A375 (cell line): Measurements from ENCODE around the gene TNFSF12. TPM values are rescaled to one million over a fixed set of nuclear protein-coding genes. Genes with fewer than 3 reads are reported as not detected.

ENCODE experiments used
- small RNA-seq: library from RNA; depleted of rRNA; stranded (forward); fragments of <200 nt; gene quantifications from one replicate; pipeline ENCODE3, GENCODE V24; 2014
- total RNA-seq: library from RNA; depleted of rRNA; stranded (reverse); fragments of >200 nt; shearing (Covaris generic); gene quantifications from 2 replicates; pipeline ENCODE4 v1.2.3, GENCODE V29; 2014; rRNA removed

TNFSF12 gene, protein sequence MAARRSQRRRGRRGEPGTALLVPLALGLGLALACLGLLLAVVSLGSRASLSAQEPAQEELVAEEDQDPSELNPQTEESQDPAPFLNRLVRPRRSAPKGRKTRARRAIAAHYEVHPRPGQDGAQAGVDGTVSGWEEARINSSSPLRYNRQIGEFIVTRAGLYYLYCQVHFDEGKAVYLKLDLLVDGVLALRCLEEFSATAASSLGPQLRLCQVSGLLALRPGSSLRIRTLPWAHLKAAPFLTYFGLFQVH
- 0.45 and 0.66 TPM in 2 replicates for total RNA-seq

DNA sequence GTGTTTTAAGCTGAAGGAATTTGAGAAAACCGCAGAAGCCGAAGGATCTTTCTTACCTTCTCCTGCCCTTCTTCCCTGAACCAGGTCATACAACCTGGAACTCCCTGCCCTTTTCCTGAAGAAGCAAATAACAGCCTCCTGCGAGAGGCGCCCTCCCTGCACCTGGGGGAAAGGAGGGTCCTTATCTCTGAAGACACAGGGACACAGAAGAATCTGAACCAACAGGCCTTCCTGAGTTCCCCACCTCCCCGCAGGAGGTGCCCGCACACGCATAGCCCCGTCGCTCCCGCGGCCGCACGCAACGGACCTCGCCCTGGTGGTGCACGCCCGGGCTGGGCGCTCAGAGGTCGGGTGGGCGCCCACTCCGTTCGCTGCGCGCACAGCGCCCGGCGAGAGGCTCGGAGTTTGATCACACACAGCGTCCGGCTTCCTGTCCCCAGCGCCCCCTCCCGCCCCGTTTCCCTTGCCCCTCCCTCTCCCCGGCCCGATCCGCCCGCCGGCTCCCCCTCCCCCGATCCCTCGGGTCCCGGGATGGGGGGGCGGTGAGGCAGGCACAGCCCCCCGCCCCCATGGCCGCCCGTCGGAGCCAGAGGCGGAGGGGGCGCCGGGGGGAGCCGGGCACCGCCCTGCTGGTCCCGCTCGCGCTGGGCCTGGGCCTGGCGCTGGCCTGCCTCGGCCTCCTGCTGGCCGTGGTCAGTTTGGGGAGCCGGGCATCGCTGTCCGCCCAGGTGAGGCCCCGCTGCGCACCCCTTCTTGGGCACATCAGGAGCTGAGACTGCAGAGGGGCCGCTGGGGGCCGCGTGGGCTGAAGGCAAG lies at the start of gene TNFSF12:
TNFSF12 (plus strand) TSS at position 474 of the 816 bp plus-strand sequence; CDS start at position 570, 96 bp downstream.

DNA sequence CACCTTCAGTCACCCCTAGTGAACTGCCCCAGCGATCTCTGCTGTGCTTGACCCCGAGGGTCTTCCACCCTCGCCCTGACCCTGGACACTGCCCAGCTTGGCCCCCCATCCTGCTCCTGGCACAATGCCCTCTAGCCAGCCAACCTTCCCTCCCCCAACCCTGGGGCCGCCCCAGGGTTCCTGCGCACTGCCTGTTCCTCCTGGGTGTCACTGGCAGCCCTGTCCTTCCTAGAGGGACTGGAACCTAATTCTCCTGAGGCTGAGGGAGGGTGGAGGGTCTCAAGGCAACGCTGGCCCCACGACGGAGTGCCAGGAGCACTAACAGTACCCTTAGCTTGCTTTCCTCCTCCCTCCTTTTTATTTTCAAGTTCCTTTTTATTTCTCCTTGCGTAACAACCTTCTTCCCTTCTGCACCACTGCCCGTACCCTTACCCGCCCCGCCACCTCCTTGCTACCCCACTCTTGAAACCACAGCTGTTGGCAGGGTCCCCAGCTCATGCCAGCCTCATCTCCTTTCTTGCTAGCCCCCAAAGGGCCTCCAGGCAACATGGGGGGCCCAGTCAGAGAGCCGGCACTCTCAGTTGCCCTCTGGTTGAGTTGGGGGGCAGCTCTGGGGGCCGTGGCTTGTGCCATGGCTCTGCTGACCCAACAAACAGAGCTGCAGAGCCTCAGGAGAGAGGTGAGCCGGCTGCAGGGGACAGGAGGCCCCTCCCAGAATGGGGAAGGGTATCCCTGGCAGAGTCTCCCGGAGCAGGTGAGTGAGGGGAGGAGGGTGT lies 9.9 kb downstream of the TNFSF12 start, which contains the start of gene TNFSF13:
TNFSF13 (plus strand) TSS at position 207 of the 776 bp plus-strand sequence; CDS start at position 497, 290 bp downstream.

DNA sequence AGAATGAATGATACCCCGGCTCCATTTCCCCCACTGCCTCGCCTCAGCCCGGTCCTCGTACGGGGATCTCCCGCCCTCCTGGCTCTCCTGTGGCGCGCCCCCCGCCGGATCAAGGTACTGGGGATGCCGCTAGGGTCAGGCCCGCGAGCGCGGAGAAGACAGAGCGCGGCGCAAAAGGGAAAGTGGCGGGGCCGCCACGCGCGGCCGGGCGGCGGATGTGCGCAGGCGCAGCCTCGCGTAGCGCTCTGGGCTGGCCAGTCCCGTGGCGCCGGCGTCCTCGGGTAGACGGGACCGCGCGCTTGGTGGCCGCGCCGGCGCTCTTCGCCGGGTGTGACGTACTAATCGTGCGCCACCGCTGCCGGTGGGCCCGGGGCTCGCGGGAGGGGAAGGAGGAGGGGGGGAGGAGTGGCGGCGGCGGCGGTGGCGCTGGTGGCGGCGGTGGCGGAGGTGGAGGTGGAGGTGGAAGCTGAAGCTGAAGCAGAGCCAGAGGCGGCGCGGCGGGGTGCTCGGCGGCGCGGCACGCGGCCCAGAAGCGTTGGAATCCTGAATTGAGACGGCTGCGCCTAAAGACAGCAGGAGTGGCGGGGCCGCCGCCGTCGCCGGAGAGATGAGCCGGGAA lies 12.8 kb downstream of the TNFSF12 start, which contains the start of gene SENP3:
SENP3 (plus strand) TSS at position 331 of the 619 bp plus-strand sequence. CDS start 1,158 bp downstream, outside the sequence.

DNA sequence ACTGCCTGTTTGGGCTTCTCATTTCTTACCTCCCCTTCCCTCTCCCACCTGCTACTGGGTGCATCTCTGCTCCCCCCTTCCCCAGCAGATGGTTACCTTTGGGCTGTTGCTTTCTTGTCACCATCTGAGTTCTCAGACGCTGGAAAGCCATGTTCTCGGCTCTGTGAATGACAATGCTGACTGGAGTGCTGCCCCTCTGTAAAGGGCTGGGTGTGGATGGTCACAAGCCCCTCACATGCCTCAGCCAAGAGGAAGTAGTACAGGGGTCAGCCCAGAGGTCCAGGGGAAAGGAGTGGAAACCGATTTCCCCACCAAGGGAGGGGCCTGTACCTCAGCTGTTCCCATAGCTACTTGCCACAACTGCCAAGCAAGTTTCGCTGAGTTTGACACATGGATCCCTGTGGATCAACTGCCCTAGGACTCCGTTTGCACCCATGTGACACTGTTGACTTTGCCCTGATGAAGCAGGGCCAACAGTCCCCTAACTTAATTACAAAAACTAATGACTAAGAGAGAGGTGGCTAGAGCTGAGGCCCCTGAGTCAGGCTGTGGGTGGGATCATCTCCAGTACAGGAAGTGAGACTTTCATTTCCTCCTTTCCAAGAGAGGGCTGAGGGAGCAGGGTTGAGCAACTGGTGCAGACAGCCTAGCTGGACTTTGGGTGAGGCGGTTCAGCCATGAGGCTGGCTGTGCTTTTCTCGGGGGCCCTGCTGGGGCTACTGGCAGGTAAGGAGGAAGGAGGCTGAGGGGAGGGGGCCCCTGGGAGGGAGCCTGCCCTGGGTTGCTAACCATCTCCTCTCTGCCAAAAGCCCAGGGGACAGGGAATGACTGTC lies 30.4 kb downstream of the TNFSF12 start, which contains the start of gene CD68:
CD68 (plus strand) TSS at position 638 of the 833 bp plus-strand sequence; CDS start at position 678, 40 bp downstream.

DNA sequence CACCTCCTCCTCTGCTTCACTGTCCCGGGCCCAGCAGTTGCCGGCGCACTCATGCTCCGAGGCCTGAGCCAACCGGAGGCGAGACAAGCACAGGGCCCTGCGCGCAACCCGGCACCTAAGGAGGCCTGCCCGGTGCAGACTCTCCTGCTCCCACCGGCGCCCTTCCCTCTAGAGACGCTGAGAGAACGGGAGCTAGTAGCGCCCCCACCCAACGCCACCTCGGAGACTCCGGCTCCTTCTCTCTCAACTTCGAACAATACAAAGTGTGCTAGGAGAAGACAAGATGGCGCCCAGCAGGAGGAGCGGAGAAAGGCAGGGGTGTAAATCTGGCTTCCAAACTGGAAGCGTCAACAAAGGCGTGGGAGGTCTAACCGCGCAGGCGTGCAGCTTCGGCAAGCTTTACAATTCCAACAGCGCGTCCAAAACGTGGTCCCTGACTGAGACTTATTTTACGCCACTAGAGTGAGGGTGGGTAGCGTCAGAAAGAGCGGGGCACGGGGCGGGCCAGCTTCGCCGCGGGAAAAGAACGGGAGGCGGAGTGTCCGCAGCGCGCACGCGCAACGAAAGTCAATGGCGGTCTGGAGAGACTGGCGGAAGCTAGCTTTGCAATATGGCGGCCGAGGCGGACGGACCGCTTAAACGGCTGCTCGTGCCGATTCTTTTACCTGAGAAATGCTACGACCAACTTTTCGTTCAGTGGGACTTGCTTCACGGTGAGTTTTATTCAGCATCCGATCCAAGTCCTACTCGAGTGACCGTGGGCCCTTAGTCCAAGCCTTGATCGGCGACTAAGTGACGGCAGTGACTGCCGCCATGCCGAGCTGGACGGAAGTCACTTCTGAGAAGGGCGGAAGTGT lies 34.6 kb downstream of the TNFSF12 start, which contains the start of gene MPDU1:
MPDU1 (plus strand) TSS at position 600 of the 857 bp plus-strand sequence; CDS start at position 611, 11 bp downstream.

DNA sequence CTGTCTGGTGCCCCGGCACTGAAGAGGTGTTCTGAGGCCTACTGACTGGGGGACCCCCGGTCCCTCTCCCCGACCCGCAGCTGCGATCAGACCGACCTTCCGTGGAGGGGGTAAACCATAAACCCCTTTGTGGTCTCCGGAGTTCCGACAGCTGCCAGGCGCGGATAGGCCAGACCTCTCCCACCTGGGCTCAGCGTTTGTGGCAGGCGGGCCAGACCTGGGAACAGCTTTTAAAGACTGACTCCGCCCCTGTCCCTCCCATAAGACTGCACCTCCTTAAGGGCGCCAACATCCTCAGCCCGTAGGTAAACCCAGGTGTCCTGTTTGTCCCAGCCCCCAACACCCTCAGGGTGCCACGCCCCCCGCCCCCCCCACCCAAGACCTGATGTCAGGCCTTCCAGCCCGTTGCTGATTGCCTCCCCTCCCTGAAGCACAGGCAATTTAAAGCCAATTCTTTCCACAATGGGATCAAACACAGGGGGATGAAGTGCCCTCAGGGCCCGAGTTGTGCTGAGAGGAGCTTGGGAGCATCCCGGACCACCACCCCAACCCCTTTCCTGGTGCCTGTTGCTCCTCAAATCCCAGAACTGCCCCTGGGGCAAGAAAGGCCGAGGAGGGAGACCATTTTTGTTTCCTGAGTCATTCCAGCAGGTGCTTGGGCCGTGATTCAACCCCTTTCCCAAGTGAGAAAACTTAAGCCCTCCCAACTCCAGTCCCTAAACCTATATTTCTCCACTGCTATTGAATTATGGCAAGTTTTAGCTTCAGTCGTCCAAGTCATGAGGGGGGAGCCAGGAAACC lies 41.2 kb downstream of the TNFSF12 start, which contains the start of gene SOX15:
SOX15 (minus strand) TSS at position 204 of the 801 bp plus-strand sequence. CDS start 418 bp downstream, outside the sequence.

Small RNA genes lying within 50 kb of the gene (small RNA-seq; reads per million reads assigned to genes)
- not detected for gene CD68
- gene RF00019: not detected
- not detected for gene SNORA48
- not detected for gene SNORD10

Other genes starting within 250 kb of the TNFSF12 start
- 1,009 and 1,089 TPM in 2 replicates for gene EIF5A, start 241.4 kb upstream of the TNFSF12 start, total RNA-seq
- gene GPS2, start 233.7 kb upstream of the TNFSF12 start, total RNA-seq: 97.9 and 100 TPM in 2 replicates
- 14.2 and 17.0 TPM in 2 replicates for gene NEURL4, start 219.7 kb upstream of the TNFSF12 start, total RNA-seq
- gene ACAP1, start 212.5 kb upstream of the TNFSF12 start, total RNA-seq: 2.5 and 5.1 TPM in 2 replicates
- gene KCTD11, start 196.9 kb upstream of the TNFSF12 start, total RNA-seq: 5.3 and 7.2 TPM in 2 replicates
- not detected in 2 replicates for gene TMEM95, start 193.9 kb upstream of the TNFSF12 start, total RNA-seq
- 1.0 and 2.4 TPM in 2 replicates for gene TNK1, start 168.0 kb upstream of the TNFSF12 start, total RNA-seq
- gene PLSCR3, start 154.5 kb upstream of the TNFSF12 start, total RNA-seq: 32.1 and 34.0 TPM in 2 replicates
- gene TMEM256, start 145.0 kb upstream of the TNFSF12 start, total RNA-seq: 111 and 127 TPM in 2 replicates
- gene NLGN2, start 141.2 kb upstream of the TNFSF12 start, total RNA-seq: 9.7 and 10.0 TPM in 2 replicates
- not detected in 2 replicates for gene SPEM1, start 128.7 kb upstream of the TNFSF12 start, total RNA-seq
- not detected in 2 replicates for gene SPEM2, start 123.4 kb upstream of the TNFSF12 start, total RNA-seq
- gene SPEM3, start 120.2 kb upstream of the TNFSF12 start, total RNA-seq: not detected in 2 replicates
- gene TMEM102, start 113.6 kb upstream of the TNFSF12 start, total RNA-seq: 4.0 and 7.8 TPM in 2 replicates
- 0.38 and 0.98 TPM in 2 replicates for gene FGF11, start 109.5 kb upstream of the TNFSF12 start, total RNA-seq
- gene CHRNB1, start 104.0 kb upstream of the TNFSF12 start, total RNA-seq: 6.1 and 6.9 TPM in 2 replicates
- gene ZBTB4, start 69.4 kb upstream of the TNFSF12 start, total RNA-seq: 12.8 and 13.5 TPM in 2 replicates
- not detected in 2 replicates for gene SLC35G6, start 67.6 kb upstream of the TNFSF12 start, total RNA-seq
- 53.6 and 115 TPM in 2 replicates for gene POLR2A, start 64.7 kb upstream of the TNFSF12 start, total RNA-seq
- gene TNFSF13, start 9.7 kb downstream of the TNFSF12 start, total RNA-seq: 0.90 and 1.5 TPM in 2 replicates
- gene SENP3, start 12.9 kb downstream of the TNFSF12 start, total RNA-seq: 96.6 and 98.8 TPM in 2 replicates
- gene CD68, start 30.6 kb downstream of the TNFSF12 start, total RNA-seq: 29.1 and 38.4 TPM in 2 replicates
- gene MPDU1, start 34.8 kb downstream of the TNFSF12 start, total RNA-seq: 88.3 and 111 TPM in 2 replicates
- gene SOX15, start 41.0 kb downstream of the TNFSF12 start, total RNA-seq: 0.60 TPM in 1 of 2 replicates, not detected in the other
- 78.4 and 79.8 TPM in 2 replicates for gene FXR2, start 65.8 kb downstream of the TNFSF12 start, total RNA-seq
- 36.6 and 36.9 TPM in 2 replicates for gene SAT2, start 78.8 kb downstream of the TNFSF12 start, total RNA-seq
- not detected in 2 replicates for gene SHBG, start 81.1 kb downstream of the TNFSF12 start, total RNA-seq
- 0.03 and 0.08 TPM in 2 replicates for gene ATP1B2, start 101.9 kb downstream of the TNFSF12 start, total RNA-seq
- gene TP53, start 138.4 kb downstream of the TNFSF12 start, total RNA-seq: 40.1 and 41.7 TPM in 2 replicates
- gene WRAP53, start 139.4 kb downstream of the TNFSF12 start, total RNA-seq: 10.4 and 22.0 TPM in 2 replicates
- gene EFNB3, start 156.1 kb downstream of the TNFSF12 start, total RNA-seq: 2.6 and 3.1 TPM in 2 replicates
- 4.2 and 8.5 TPM in 2 replicates for gene DNAH2, start 168.7 kb downstream of the TNFSF12 start, total RNA-seq